HEK293 (cell line): Measurements from ENCODE around the gene SH3YL1.

Experiments used
- CTCF ChIP-seq: fragments of 450-650 bp; formaldehyde crosslinking; IDR thresholded peaks from 2 replicates; pipeline ENCODE4 v1.5.1; 2016; ENCODE audit warnings: missing biosample characterization, missing genetic modification characterization
- WT1 ChIP-seq: fragments of 450-650 bp; formaldehyde crosslinking; IDR thresholded peaks from 2 replicates; pipeline ENCODE4 v1.5.1; 2016; ENCODE audit warnings: missing biosample characterization, missing genetic modification characterization
- ZBTB49 ChIP-seq: fragments of 450-650 bp; formaldehyde crosslinking; IDR thresholded peaks from 2 replicates; pipeline ENCODE4 v1.5.1; 2016; ENCODE audit warnings: missing biosample characterization, missing genetic modification characterization, low read depth
- ZBTB6 ChIP-seq: fragments of 450-650 bp; formaldehyde crosslinking; IDR thresholded peaks from 2 replicates; pipeline ENCODE4 v1.5.1; 2017; ENCODE audit warnings: missing biosample characterization, missing genetic modification characterization

- TF ChIP-seq ZBTB49 (no peak), CTCF (tag by site-specific recombination) (no peak), ZBTB6 (tag by site-specific recombination) (no peak), WT1 (tag by site-specific recombination) (no peak)
Measured at GRCh38 chr2:249538-250042, 14.2 kb downstream of the SH3YL1 start.
